Measurements from ENCODE around the gene MRPS5. TPM values are rescaled to one million over a fixed set of nuclear protein-coding genes. Genes with fewer than 3 reads are reported as not detected.
"Not testable (repeated sequence)": the region's sequence is repeated elsewhere in the genome, so short reads cannot be mapped to it uniquely, and the experiment has no call there.

MRPS5 gene
- polyA plus RNA-seq, 4 donors = 63.0 to 75.7 (median 63.7) TPM

GRCh38 chr2:95048825-95049682 lies 72.6 kb downstream of the MRPS5 start:
- no peak for DNase-seq (ENCODE audit: low read depth in 4 of 4, low spot score in 3 of 4)

- DNase-seq (ENCODE audit: low read depth in 4 of 4, low spot score in 3 of 4) = no peak
These were observed 73.7 kb downstream of the MRPS5 start for GRCh38 chr2:95047629-95048510.

GRCh38 chr2:95046371-95047112 lies 75.1 kb downstream of the MRPS5 start:
- DNase-seq (ENCODE audit: low read depth in 4 of 4, low spot score in 3 of 4) = no peak

GRCh38 chr2:95044601-95045000 lies 77.0 kb downstream of the MRPS5 start:
- DNase-seq (ENCODE audit: low read depth in 4 of 4, low spot score in 3 of 4) = no peak

GRCh38 chr2:95043300-95044093 lies 78.1 kb downstream of the MRPS5 start:
- DNase-seq (ENCODE audit: low read depth in 4 of 4, low spot score in 3 of 4) = no peak

GRCh38 chr2:95042472-95043271 lies 78.9 kb downstream of the MRPS5 start:
- no peak for DNase-seq (ENCODE audit: low read depth in 4 of 4, low spot score in 3 of 4)

GRCh38 chr2:95041824-95042442 lies 79.7 kb downstream of the MRPS5 start:
- no peak for DNase-seq (ENCODE audit: low read depth in 4 of 4, low spot score in 3 of 4)

GRCh38 chr2:95041060-95041823 lies 80.4 kb downstream of the MRPS5 start:
- no peak for DNase-seq (ENCODE audit: low read depth in 4 of 4, low spot score in 3 of 4)

- no peak for DNase-seq (ENCODE audit: low read depth in 4 of 4, low spot score in 3 of 4)
These were observed 81.2 kb downstream of the MRPS5 start for GRCh38 chr2:95040426-95040825.

GRCh38 chr2:95039978-95040377 lies 81.6 kb downstream of the MRPS5 start:
- DNase-seq (ENCODE audit: low read depth in 4 of 4, low spot score in 3 of 4) = no peak

- no peak for DNase-seq (ENCODE audit: low read depth in 4 of 4, low spot score in 3 of 4)
These were observed 82.2 kb downstream of the MRPS5 start for GRCh38 chr2:95039363-95039762.

GRCh38 chr2:95038635-95039298 lies 82.8 kb downstream of the MRPS5 start:
- DNase-seq (ENCODE audit: low read depth in 4 of 4, low spot score in 3 of 4) = no peak

GRCh38 chr2:95037841-95038585 lies 83.6 kb downstream of the MRPS5 start:
- DNase-seq (ENCODE audit: low read depth in 4 of 4, low spot score in 3 of 4) = not testable (repeated sequence)

GRCh38 chr2:95037384-95037839 lies 84.2 kb downstream of the MRPS5 start:
- no peak for DNase-seq (ENCODE audit: low read depth in 4 of 4, low spot score in 3 of 4)

GRCh38 chr2:95036596-95037383 lies 84.8 kb downstream of the MRPS5 start:
- DNase-seq (ENCODE audit: low read depth in 4 of 4, low spot score in 3 of 4) = no peak

All from right renal pelvis (tissue), 4 donors.